Measurements from ENCODE around the gene POU2AF1.

POU2AF1 gene, protein sequence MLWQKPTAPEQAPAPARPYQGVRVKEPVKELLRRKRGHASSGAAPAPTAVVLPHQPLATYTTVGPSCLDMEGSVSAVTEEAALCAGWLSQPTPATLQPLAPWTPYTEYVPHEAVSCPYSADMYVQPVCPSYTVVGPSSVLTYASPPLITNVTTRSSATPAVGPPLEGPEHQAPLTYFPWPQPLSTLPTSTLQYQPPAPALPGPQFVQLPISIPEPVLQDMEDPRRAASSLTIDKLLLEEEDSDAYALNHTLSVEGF

GRCh38 chr11:111378861-111379601 is at the start of gene POU2AF1:
TSS of gene POU2AF1 (minus strand) at chr11:111379275. CDS start at chr11:111379177, 98 bp downstream.
- Histone ChIP-seq H4K20me1 (ENCODE audit: low read depth, low read length) (no peaks in the 10 kb centered on the region), H3K79me2 (ENCODE audit: insufficient read depth, low read length) (peaks cover 49% of the 10 kb centered on the region), H3K9ac (ENCODE audit: low read length) (peak within 1 kb of the TSS; percentile 83), H3K36me3 (ENCODE audit: low read length) (0 out of 2 replicates have a peak, but pooled peaks cover 4% of the 10 kb centered on the region), H3K4me2 (ENCODE audit: low read depth, low read length, poor library complexity, severe bottlenecking) (peak within 1 kb of the TSS; percentile 70), H2AFZ (ENCODE audit: low read depth, low read length, severe bottlenecking) (no peak within 1 kb of the TSS), H3K9me2 (replicated peaks; ENCODE audit: insufficient read depth, low read length) (no peaks in the 10 kb centered on the region), H3K9me3 (ENCODE audit: insufficient read depth, low read length) (no peaks in the 10 kb centered on the region), H3F3A (ENCODE audit: insufficient read depth) (peaks cover 75% of the 10 kb centered on the region), H3K4me3 (ENCODE audit: insufficient read depth, low read length, poor library complexity, severe bottlenecking) (peak within 1 kb of the TSS; percentile 62), H3K27me3 (ENCODE audit: low read length) (no peaks in the 10 kb centered on the region), H3K27ac (ENCODE audit: low read depth, low read length) (peak within 1 kb of the TSS; percentile 92)
- TF ChIP-seq, protein P1, sequence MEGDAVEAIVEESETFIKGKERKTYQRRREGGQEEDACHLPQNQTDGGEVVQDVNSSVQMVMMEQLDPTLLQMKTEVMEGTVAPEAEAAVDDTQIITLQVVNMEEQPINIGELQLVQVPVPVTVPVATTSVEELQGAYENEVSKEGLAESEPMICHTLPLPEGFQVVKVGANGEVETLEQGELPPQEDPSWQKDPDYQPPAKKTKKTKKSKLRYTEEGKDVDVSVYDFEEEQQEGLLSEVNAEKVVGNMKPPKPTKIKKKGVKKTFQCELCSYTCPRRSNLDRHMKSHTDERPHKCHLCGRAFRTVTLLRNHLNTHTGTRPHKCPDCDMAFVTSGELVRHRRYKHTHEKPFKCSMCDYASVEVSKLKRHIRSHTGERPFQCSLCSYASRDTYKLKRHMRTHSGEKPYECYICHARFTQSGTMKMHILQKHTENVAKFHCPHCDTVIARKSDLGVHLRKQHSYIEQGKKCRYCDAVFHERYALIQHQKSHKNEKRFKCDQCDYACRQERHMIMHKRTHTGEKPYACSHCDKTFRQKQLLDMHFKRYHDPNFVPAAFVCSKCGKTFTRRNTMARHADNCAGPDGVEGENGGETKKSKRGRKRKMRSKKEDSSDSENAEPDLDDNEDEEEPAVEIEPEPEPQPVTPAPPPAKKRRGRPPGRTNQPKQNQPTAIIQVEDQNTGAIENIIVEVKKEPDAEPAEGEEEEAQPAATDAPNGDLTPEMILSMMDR (IDR thresholded peaks at IDR 0.05; ENCODE audit: insufficient read depth, low read length, poor library complexity, severe bottlenecking): no peak
- TF ChIP-seq EZH2phosphoT487 (conservative IDR thresholded peaks at IDR 0.05; ENCODE audit: low read length): no peak

GRCh38 chr11:111428113-111428876 is 49.2 kb upstream of the POU2AF1 start:
- Histone ChIP-seq H3K79me2 (ENCODE audit: insufficient read depth, low read length) (no peaks in the 10 kb centered on the region), H4K20me1 (ENCODE audit: low read depth, low read length) (no peaks in the 10 kb centered on the region), H3K9me3 (ENCODE audit: insufficient read depth, low read length) (no peaks in the 10 kb centered on the region), H3K27me3 (ENCODE audit: low read length) (no peaks in the 10 kb centered on the region), H3K36me3 (ENCODE audit: low read length) (no peaks in the 10 kb centered on the region), H3F3A (ENCODE audit: insufficient read depth) (no peaks in the 10 kb centered on the region), H3K4me3 (ENCODE audit: insufficient read depth, low read length, poor library complexity, severe bottlenecking) (no peak overlapping the region), H3K27ac (ENCODE audit: low read depth, low read length) (peak overlapping the region; percentile 62), H3K4me2 (ENCODE audit: low read depth, low read length, poor library complexity, severe bottlenecking) (peak overlapping the region; percentile 11), H2AFZ (ENCODE audit: low read depth, low read length, severe bottlenecking) (no peak overlapping the region), H3K9me2 (replicated peaks; ENCODE audit: insufficient read depth, low read length) (no peaks in the 10 kb centered on the region), H3K9ac (ENCODE audit: low read length) (peak overlapping the region; percentile 18; the same call in 1 of the 2 replicates)
- TF ChIP-seq, protein P1 (IDR thresholded peaks at IDR 0.05; ENCODE audit: insufficient read depth, low read length, poor library complexity, severe bottlenecking): no peak
- TF ChIP-seq EZH2phosphoT487 (conservative IDR thresholded peaks at IDR 0.05; ENCODE audit: low read length): no peak

DNA sequence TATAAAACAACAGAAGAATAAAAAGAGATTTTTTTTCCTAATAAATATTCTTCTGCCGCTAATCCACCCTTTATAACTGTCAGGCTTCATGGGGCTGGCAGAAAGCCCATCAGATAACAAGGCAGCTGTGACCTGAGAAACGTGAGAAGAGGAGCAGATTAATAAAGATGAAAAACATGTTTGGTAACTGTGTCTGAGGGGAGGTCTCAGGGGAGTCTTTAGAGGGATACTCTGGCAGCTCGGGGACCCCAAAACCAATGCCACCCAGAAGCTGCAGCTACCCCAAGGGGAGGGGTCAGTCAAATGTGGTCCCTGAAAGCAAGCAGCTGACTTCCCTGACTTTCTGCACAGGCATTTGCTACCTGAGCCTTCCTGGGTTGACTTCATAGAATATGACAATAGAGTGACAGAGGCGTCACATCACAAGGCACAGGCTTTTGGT is 48.4 kb upstream of the POU2AF1 start:
- no peaks in the 10 kb centered on the region for H3K9me2 ChIP-seq (replicated peaks; ENCODE audit: insufficient read depth, low read length)
- TF ChIP-seq EZH2phosphoT487 (conservative IDR thresholded peaks at IDR 0.05; ENCODE audit: low read length): no peak
- TF ChIP-seq, protein P1 (IDR thresholded peaks at IDR 0.05; ENCODE audit: insufficient read depth, low read length, poor library complexity, severe bottlenecking): no peak
- no peaks in the 10 kb centered on the region for H3K9me3 ChIP-seq (ENCODE audit: insufficient read depth, low read length)
- peak overlapping the region; percentile 11 for H3K4me2 ChIP-seq (ENCODE audit: low read depth, low read length, poor library complexity, severe bottlenecking)
- no peaks in the 10 kb centered on the region for H4K20me1 ChIP-seq (ENCODE audit: low read depth, low read length)
- H3K36me3 ChIP-seq (ENCODE audit: low read length): no peaks in the 10 kb centered on the region
- H3F3A ChIP-seq (ENCODE audit: insufficient read depth): peaks cover 1% of the 10 kb centered on the region; the same call in 1 of the 2 replicates
- no peak overlapping the region for H3K4me3 ChIP-seq (ENCODE audit: insufficient read depth, low read length, poor library complexity, severe bottlenecking)
- H3K9ac ChIP-seq (ENCODE audit: low read length): peak overlapping the region; percentile 18; the same call in 1 of the 2 replicates
- no peaks in the 10 kb centered on the region for H3K79me2 ChIP-seq (ENCODE audit: insufficient read depth, low read length)
- no peaks in the 10 kb centered on the region for H3K27me3 ChIP-seq (ENCODE audit: low read length)
- H3K27ac ChIP-seq (ENCODE audit: low read depth, low read length): peak overlapping the region; percentile 62
- H2AFZ ChIP-seq (ENCODE audit: low read depth, low read length, severe bottlenecking): no peak overlapping the region
